GM19452 (cell line): ENCODE measurements around the gene PCDHB9.
"Not testable (repeated sequence)": the region's sequence is repeated elsewhere in the genome, so short reads cannot be mapped to it uniquely, and the experiment has no call there.

Experiments used
- ATAC-seq: cut with Tn5 transposase; IDR thresholded peaks from one replicate; pipeline ENCODE4 v1.9.1; 2021; ENCODE audit not compliant: unreplicated experiment

The PCDHB9 gene

DNA sequence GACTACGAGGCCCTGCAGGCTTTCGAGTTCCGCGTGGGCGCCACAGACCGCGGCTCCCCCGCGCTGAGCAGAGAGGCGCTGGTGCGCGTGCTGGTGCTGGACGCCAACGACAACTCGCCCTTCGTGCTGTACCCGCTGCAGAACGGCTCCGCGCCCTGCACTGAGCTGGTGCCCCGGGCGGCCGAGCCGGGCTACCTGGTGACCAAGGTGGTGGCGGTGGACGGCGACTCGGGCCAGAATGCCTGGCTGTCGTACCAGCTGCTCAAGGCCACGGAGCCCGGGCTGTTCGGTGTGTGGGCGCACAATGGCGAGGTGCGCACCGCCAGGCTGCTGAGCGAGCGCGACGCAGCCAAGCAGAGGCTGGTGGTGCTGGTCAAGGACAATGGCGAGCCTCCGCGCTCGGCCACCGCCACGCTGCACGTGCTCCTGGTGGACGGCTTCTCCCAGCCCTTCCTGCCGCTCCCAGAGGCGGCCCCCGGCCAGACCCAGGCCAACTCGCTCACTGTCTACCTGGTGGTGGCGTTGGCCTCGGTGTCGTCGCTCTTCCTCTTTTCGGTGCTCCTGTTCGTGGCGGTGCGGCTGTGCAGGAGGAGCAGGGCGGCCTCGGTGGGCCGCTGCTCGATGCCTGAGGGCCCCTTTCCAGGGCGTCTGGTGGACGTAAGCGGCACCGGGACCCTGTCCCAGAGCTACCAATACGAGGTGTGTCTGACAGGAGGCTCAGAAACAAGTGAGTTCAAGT is 2.7 kb upstream of the PCDHB9 start:
- ATAC-seq: not testable (repeated sequence)

DNA sequence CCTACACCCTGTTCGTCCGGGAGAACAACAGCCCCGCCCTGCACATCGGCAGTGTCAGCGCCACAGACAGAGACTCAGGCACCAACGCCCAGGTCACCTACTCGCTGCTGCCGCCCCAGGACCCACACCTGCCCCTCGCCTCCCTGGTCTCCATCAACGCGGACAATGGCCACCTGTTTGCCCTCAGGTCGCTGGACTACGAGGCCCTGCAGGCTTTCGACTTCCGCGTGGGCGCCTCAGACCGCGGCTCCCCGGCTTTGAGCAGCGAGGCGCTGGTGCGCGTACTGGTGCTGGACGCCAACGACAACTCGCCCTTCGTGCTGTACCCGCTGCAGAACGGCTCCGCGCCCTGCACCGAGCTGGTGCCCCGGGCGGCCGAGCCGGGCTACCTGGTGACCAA is 1.7 kb downstream of the PCDHB9 start:
- ATAC-seq: not testable (repeated sequence)

DNA sequence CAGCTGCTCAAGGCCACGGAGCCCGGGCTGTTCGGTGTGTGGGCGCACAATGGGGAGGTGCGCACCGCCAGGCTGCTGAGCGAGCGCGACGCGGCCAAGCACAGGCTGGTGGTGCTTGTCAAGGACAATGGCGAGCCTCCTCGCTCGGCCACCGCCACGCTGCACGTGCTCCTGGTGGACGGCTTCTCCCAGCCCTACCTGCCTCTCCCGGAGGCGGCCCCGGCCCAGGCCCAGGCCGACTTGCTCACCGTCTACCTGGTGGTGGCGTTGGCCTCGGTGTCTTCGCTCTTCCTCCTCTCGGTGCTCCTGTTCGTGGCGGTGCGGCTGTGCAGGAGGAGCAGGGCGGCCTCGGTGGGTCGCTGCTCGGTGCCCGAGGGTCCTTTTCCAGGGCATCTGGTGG is 2.2 kb downstream of the PCDHB9 start:
- ATAC-seq: not testable (repeated sequence)

DNA sequence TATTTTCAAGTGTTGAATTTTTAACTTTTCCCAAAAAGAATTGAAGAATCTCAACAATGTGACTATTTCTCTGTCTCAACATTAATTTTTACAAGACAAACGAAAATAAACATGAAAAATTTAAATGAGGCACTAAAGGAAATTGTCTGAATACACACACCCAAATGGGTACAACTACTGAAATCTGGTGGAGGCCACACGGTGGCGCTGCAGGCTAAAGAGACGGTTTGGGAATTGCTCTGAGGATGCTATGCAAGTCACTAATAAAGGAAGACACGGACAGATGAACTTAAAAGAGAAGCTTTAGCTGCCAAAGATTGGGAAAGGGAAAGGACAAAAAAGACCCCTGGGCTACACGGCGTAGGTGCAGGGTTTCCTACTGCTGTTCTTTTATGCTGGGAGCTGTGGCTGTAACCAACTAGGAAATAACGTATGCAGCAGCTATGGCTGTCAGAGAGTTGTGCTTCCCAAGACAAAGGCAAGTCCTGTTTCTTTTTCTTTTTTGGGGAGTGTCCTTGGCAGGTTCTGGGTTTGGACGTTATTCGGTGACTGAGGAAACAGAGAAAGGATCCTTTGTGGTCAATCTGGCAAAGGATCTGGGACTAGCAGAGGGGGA is 5.3 kb downstream of the PCDHB9 start, which contains the start of gene PCDHB10:
Gene PCDHB10 (plus strand): TSS at position 244 of the 616 bp plus-strand sequence. CDS start 200 bp downstream, at position 444.
- no peak for ATAC-seq

DNA sequence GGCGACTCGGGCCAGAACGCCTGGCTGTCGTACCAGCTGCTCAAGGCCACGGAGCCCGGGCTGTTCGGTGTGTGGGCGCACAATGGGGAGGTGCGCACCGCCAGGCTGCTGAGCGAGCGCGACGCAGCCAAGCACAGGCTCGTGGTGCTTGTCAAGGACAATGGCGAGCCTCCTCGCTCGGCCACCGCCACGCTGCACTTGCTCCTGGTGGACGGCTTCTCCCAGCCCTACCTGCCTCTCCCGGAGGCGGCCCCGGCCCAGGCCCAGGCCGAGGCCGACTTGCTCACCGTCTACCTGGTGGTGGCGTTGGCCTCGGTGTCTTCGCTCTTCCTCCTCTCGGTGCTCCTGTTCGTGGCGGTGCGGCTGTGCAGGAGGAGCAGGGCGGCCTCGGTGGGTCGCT is 7.4 kb downstream of the PCDHB9 start:
- not testable (repeated sequence) for ATAC-seq

DNA sequence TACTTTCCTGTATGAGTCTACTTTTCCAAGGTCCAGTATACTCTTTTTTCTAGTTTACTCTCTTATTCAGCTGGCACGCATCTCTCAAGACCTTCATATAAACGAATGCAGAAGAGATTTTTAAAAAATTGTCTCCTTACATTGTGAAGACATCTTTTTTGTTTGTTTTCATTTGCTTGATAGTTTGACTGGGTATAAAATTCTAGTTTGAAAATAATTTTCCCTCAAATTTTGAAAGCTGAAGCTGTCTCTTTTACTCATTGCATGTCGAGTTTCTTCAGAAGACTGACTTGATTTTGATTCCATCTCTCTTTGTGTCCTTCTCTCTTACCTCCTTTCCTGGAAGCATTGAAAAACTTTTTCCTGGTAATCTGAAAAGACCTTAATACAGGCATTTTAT is 9.4 kb downstream of the PCDHB9 start:
- no peak for ATAC-seq

DNA sequence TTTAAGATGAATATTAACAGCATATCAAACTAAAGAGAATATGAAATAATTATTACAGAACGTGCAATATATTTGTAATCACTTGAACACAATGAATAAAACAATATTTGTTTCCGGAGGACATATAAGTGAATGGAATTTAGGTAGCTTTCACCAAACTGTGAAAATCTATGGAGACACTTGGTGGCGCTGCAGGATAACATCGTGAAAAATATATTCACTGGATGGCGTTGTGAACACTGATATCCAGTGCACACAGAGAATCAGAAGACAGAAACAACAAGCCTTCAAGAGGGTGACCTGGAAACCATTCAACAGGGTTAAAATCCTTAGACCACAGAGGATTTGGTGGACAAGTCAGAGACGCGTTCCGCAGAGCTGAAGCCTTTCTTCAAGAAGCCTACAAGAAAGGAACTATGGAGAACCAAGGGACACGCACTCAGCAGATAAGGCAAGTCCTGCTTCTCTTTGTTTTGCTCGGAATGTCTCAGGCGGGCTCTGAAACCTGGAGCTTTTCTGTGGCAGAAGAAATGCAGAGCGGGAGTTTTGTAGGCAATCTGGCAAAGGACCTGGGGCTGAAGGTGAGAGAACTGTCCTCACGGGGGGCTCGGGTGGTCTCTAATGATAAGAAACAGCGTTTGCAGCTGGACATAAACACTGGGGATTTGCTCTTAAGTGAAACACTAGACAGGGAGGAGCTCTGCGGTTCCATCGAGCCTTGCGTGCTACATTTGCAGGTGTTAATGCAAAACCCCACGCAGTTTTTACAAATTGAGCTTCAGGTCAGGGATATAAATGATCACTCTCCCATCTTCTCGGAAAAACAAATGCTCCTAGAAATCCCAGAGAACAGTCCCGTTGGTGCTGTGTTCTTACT is 12.6 kb downstream of the PCDHB9 start, which contains the start of gene PCDHB11:
Gene PCDHB11 (plus strand): TSS at position 269 of the 877 bp plus-strand sequence. CDS start 148 bp downstream, at position 417.
- no peak for ATAC-seq

DNA sequence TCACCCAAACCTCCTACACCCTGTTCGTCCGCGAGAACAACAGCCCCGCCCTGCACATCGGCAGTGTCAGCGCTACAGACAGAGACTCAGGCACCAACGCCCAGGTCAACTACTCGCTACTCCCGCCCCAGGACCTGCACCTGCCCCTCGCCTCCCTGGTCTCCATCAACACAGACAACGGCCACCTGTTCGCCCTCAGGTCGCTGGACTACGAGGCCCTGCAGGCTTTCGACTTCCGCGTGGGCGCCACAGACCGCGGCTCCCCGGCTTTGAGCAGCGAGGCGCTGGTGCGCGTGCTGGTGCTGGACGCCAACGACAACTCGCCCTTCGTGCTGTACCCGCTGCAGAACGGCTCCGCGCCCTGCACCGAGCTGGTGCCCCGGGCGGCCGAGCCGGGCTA is 14.2 kb downstream of the PCDHB9 start:
- ATAC-seq: not testable (repeated sequence)

DNA sequence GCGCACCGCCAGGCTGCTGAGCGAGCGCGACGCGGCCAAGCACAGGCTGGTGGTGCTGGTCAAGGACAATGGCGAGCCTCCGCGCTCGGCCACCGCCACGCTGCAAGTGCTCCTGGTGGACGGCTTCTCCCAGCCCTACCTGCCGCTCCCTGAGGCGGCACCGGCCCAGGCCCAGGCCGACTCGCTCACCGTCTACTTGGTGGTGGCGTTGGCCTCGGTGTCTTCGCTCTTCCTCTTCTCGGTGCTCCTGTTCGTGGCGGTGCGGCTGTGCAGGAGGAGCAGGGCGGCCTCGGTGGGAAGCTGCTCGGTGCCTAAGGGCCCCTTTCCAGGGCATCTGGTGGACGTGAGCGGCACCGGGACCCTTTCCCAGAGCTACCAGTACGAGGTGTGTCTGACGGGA is 14.7 kb downstream of the PCDHB9 start:
- ATAC-seq: not testable (repeated sequence)

DNA sequence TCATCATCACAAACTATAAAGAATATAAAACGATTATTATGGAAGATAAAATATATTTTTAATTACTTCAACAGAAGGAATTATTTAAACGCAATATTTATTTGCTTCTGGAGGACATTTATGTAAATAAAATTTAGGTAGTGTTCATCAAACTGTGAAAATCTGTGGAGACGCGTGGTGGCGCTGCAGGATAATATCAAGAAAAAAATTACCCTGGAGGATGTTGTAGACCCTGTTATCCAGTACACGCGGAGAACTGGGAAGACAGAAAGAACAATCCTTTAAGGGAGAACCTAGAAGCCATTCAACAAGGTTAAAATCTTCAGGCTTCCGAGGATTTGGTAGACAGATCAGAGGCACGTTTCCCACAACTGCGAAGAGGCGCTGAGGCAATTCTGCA is 21.5 kb downstream of the PCDHB9 start, which contains the start of gene PCDHB12:
Gene PCDHB12 (plus strand): TSS at position 242 of the 400 bp plus-strand sequence. CDS start 189 bp downstream, outside the sequence.
- ATAC-seq: no peak

DNA sequence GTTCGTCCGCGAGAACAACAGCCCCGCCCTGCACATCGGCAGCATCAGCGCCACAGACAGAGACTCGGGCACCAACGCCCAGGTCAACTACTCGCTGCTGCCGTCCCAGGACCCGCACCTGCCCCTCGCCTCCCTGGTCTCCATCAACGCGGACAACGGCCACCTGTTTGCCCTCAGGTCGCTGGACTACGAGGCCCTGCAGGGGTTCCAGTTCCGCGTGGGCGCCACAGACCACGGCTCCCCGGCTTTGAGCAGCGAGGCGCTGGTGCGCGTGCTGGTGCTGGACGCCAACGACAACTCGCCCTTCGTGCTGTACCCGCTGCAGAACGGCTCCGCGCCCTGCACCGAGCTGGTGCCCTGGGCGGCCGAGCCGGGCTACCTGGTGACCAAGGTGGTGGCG is 23.3 kb downstream of the PCDHB9 start:
- not testable (repeated sequence) for ATAC-seq

DNA sequence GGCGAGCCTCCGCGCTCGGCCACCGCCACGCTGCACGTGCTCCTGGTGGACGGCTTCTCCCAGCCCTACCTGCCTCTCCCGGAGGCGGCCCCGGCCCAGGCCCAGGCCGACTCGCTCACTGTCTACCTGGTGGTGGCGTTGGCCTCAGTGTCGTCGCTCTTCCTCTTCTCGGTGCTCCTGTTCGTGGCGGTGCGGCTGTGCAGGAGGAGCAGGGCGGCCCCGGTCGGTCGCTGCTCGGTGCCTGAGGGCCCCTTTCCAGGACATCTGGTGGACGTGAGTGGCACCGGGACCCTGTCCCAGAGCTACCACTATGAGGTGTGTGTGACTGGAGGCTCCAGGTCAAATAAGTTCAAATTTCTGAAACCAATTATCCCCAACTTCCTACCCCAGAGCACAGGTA is 23.9 kb downstream of the PCDHB9 start:
- not testable (repeated sequence) for ATAC-seq

DNA sequence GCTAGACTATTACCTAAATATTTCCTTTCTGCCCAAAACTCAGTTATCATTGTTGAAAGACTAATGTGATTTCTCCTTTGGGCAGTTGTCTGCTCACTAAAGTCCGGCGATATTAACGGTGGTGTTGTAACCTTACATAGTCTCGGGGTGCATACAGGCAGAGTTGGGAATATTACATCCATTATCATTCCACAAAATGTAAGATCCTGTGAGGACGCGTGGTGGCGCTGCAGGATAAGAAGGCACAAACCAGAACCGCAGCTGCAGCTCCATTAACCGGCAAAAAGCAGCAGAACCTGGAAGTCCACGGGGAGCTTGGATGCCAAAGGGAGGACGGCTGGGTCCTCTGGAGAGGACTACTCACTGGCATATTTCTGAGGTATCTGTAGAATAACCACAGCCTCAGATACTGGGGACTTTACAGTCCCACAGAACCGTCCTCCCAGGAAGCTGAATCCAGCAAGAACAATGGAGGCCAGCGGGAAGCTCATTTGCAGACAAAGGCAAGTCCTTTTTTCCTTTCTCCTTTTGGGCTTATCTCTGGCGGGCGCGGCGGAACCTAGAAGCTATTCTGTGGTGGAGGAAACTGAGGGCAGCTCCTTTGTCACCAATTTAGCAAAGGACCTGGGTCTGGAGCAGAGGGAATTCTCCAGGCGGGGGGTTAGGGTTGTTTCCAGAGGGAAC is 26.8 kb downstream of the PCDHB9 start, which contains the start of gene PCDHB13:
Gene PCDHB13 (plus strand): TSS at position 264 of the 684 bp plus-strand sequence. CDS start 205 bp downstream, at position 469.
- not testable (repeated sequence) for ATAC-seq

DNA sequence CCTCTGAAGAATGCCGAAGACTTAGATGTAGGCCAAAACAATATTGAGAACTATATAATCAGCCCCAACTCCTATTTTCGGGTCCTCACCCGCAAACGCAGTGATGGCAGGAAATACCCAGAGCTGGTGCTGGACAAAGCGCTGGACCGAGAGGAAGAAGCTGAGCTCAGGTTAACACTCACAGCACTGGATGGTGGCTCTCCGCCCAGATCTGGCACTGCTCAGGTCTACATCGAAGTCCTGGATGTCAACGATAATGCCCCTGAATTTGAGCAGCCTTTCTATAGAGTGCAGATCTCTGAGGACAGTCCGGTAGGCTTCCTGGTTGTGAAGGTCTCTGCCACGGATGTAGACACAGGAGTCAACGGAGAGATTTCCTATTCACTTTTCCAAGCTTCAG is 27.6 kb downstream of the PCDHB9 start:
- not testable (repeated sequence) for ATAC-seq

DNA sequence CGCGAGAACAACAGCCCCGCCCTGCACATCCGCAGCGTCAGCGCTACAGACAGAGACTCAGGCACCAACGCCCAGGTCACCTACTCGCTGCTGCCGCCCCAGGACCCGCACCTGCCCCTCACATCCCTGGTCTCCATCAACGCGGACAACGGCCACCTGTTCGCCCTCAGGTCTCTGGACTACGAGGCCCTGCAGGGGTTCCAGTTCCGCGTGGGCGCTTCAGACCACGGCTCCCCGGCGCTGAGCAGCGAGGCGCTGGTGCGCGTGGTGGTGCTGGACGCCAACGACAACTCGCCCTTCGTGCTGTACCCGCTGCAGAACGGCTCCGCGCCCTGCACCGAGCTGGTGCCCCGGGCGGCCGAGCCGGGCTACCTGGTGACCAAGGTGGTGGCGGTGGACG is 28.5 kb downstream of the PCDHB9 start:
- ATAC-seq: not testable (repeated sequence)

DNA sequence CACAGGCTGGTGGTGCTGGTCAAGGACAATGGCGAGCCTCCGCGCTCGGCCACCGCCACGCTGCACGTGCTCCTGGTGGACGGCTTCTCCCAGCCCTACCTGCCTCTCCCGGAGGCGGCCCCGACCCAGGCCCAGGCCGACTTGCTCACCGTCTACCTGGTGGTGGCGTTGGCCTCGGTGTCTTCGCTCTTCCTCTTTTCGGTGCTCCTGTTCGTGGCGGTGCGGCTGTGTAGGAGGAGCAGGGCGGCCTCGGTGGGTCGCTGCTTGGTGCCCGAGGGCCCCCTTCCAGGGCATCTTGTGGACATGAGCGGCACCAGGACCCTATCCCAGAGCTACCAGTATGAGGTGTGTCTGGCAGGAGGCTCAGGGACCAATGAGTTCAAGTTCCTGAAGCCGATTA is 29.1 kb downstream of the PCDHB9 start:
- not testable (repeated sequence) for ATAC-seq

DNA sequence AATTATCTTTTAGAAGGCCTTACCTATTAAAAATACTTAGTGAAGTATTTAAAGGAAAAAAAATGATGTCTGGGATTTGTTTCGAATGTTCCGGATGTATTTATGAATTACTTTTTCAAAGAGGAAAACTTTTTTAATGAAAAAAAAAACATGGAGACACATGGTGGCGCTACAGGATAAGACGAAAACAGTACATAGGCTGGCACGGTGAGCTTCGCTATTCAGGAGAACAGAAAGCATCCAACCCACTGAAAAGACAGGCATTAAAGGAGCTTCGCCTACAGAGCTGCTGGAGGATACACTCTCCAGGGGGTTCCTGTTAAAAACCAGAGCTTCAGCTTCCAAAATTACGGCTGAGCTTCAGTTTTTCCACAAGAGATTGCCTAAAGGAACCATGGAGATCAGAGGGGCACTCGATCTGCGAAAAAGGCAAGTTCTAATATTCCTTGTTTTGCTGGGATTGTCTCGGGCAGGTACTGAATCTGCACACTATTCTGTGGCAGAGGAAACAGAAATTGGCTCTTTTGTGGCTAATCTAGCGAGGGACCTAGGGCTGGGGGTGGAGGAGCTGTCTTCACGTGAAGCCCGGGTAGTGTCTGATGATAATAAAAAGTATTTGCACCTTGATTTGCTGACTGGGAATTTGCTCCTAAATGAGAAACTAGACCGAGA is 36.3 kb downstream of the PCDHB9 start, which contains the start of gene PCDHB14:
Gene PCDHB14 (plus strand): TSS at position 232 of the 672 bp plus-strand sequence. CDS start 163 bp downstream, at position 395.
- ATAC-seq: no peak

DNA sequence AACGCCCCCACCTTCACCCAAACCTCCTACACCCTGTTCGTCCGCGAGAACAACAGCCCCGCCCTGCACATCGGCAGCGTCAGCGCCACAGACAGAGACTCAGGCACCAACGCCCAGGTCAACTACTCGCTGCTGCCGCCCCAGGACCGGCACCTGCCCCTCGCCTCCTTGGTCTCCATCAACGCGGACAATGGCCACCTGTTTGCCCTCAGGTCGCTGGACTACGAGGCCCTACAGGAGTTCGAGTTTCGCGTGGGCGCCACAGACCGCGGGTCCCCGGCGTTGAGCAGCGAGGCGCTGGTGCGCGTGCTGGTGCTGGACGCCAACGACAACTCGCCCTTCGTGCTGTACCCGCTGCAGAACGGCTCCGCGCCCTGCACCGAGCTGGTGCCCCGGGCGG is 37.9 kb downstream of the PCDHB9 start:
- not testable (repeated sequence) for ATAC-seq

DNA sequence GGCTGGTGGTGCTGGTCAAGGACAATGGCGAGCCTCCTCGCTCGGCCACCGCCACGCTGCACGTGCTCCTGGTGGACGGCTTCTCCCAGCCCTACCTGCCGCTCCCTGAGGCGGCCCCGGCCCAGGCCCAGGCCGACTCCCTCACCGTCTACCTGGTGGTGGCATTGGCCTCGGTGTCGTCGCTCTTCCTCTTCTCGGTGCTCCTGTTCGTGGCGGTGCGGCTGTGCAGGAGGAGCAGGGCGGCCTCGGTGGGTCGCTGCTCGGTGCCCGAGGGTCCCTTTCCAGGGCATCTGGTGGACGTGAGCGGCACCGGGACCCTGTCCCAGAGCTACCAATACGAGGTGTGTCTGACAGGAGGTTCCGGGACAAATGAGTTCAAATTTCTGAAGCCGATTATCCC is 38.5 kb downstream of the PCDHB9 start:
- ATAC-seq: not testable (repeated sequence)
